ENCODE results near the gene CALHM4.
A peak's percentile ranks its signal among the peaks of the same experiment; 100 is the strongest.

CALHM4 gene

GRCh38 chr6:116571683-116572000, 18.1 kb downstream of the CALHM4 start:
- no peak for DNase-seq (ENCODE audit: low read depth)
- H3K4me3 ChIP-seq (ENCODE audit: low read length): peak overlapping the region; percentile 97

GRCh38 chr6:116572162-116572561, 18.6 kb downstream of the CALHM4 start:
- no peak for TF ChIP-seq CTCF (IDR thresholded peaks at IDR 0.05; ENCODE audit: insufficient read depth, low read depth, low read length, missing control alignments)
- peak overlapping the region; percentile 97 for H3K4me3 ChIP-seq (ENCODE audit: low read length)
- DNase-seq (ENCODE audit: low read depth): peak; percentile 42

More at GRCh38 chr6:116571683-116572000, 18.1 kb downstream of the CALHM4 start:
- no peak for TF ChIP-seq CTCF (IDR thresholded peaks at IDR 0.05; ENCODE audit: insufficient read depth, low read depth, low read length, missing control alignments)

GRCh38 chr6:116575227-116575626, 21.7 kb downstream of the CALHM4 start:
- H3K4me3 ChIP-seq (ENCODE audit: low read length): no peak overlapping the region
- no peak for DNase-seq (ENCODE audit: low read depth)
- TF ChIP-seq CTCF (IDR thresholded peaks at IDR 0.05; ENCODE audit: insufficient read depth, low read depth, low read length, missing control alignments): no peak

GRCh38 chr6:116577486-116577885, 23.9 kb downstream of the CALHM4 start:
- TF ChIP-seq CTCF (IDR thresholded peaks at IDR 0.05; ENCODE audit: insufficient read depth, low read depth, low read length, missing control alignments): no peak
- no peak overlapping the region for H3K4me3 ChIP-seq (ENCODE audit: low read length)
- DNase-seq (ENCODE audit: low read depth): no peak

GRCh38 chr6:116578335-116578734, 24.8 kb downstream of the CALHM4 start:
- H3K4me3 ChIP-seq (ENCODE audit: low read length): no peak overlapping the region
- DNase-seq (ENCODE audit: low read depth): no peak
- no peak for TF ChIP-seq CTCF (IDR thresholded peaks at IDR 0.05; ENCODE audit: insufficient read depth, low read depth, low read length, missing control alignments)

- no peak for DNase-seq (ENCODE audit: low read depth)
- no peak for TF ChIP-seq CTCF (IDR thresholded peaks at IDR 0.05; ENCODE audit: insufficient read depth, low read depth, low read length, missing control alignments)
- no peak overlapping the region for H3K4me3 ChIP-seq (ENCODE audit: low read length)
These were observed 25.6 kb downstream of the CALHM4 start for GRCh38 chr6:116579143-116579542.

GRCh38 chr6:116580198-116580597, 26.6 kb downstream of the CALHM4 start:
- DNase-seq (ENCODE audit: low read depth): no peak
- H3K4me3 ChIP-seq (ENCODE audit: low read length): no peak overlapping the region
- TF ChIP-seq CTCF (IDR thresholded peaks at IDR 0.05; ENCODE audit: insufficient read depth, low read depth, low read length, missing control alignments): no peak
